ENCODE measurements around the gene FAM168A. TPM values are rescaled to one million over a fixed set of nuclear protein-coding genes. Genes with fewer than 3 reads are reported as not detected.

FAM168A gene
- total RNA-seq, 1 experiment from 2014 or later, result 30.4 TPM

GRCh38 chr11:73538381-73538872 lies 59.5 kb downstream of the FAM168A start:
- no peaks in the 10 kb centered on the region for H3K9me3 Mint-ChIP-seq (ENCODE audit: low read depth, unreplicated experiment)
- intact Hi-C loops (cut with micrococcal nuclease; ENCODE audit: unreplicated experiment), result no loop called here
- no peaks in the 10 kb centered on the region for H3K27me3 Mint-ChIP-seq (ENCODE audit: unreplicated experiment)
- H3K4me3 Mint-ChIP-seq (ENCODE audit: low read depth, unreplicated experiment), result no peak overlapping the region
- H3K27ac Mint-ChIP-seq (ENCODE audit: unreplicated experiment), result no peak overlapping the region
- no peaks in the 10 kb centered on the region for H3K4me1 Mint-ChIP-seq (ENCODE audit: low read depth, unreplicated experiment)
- DNase-seq, result no peak
- no TSS peak for BruUV-seq (replicated peaks)
- no peaks in the 10 kb centered on the region for H3K36me3 Mint-ChIP-seq (ENCODE audit: insufficient read depth, unreplicated experiment)
- CTCF ChIA-PET, result interaction anchor here (1.5 kb wide), 1 partner anchor 9 kb away, joined by 4 read pairs; no protein-coding TSS in a partner anchor
- TF ChIP-seq CTCF (IDR thresholded peaks at IDR 0.05; ENCODE audit: unreplicated experiment), result no peak

- Mint-ChIP-seq H3K9me3 (ENCODE audit: low read depth, unreplicated experiment) (no peaks in the 10 kb centered on the region), H3K27ac (ENCODE audit: unreplicated experiment) (no peak overlapping the region), H3K27me3 (ENCODE audit: unreplicated experiment) (no peaks in the 10 kb centered on the region), H3K4me3 (ENCODE audit: low read depth, unreplicated experiment) (no peak overlapping the region), H3K36me3 (ENCODE audit: insufficient read depth, unreplicated experiment) (no peaks in the 10 kb centered on the region), H3K4me1 (ENCODE audit: low read depth, unreplicated experiment) (no peaks in the 10 kb centered on the region)
- no TSS peak for BruUV-seq (replicated peaks)
- no peak for TF ChIP-seq CTCF (IDR thresholded peaks at IDR 0.05; ENCODE audit: unreplicated experiment)
- intact Hi-C loops (cut with micrococcal nuclease; ENCODE audit: unreplicated experiment), result no loop called here
- DNase-seq, result no peak
- CTCF ChIA-PET, result interaction anchor here (1.5 kb wide), 1 partner anchor 9 kb away, joined by 4 read pairs; no protein-coding TSS in a partner anchor
Observed at GRCh38 chr11:73537969-73538368, 59.9 kb downstream of the FAM168A start.

GRCh38 chr11:73536961-73537360 lies 61.0 kb downstream of the FAM168A start:
- H3K27me3 Mint-ChIP-seq (ENCODE audit: unreplicated experiment), result no peaks in the 10 kb centered on the region
- H3K4me1 Mint-ChIP-seq (ENCODE audit: low read depth, unreplicated experiment), result no peaks in the 10 kb centered on the region
- DNase-seq, result no peak
- CTCF ChIA-PET, result no interaction called here
- H3K9me3 Mint-ChIP-seq (ENCODE audit: low read depth, unreplicated experiment), result no peaks in the 10 kb centered on the region
- H3K27ac Mint-ChIP-seq (ENCODE audit: unreplicated experiment), result no peak overlapping the region
- no peak for TF ChIP-seq CTCF (IDR thresholded peaks at IDR 0.05; ENCODE audit: unreplicated experiment)
- no peak overlapping the region for H3K4me3 Mint-ChIP-seq (ENCODE audit: low read depth, unreplicated experiment)
- H3K36me3 Mint-ChIP-seq (ENCODE audit: insufficient read depth, unreplicated experiment), result no peaks in the 10 kb centered on the region
- no TSS peak for BruUV-seq (replicated peaks)
- intact Hi-C loops (cut with micrococcal nuclease; ENCODE audit: unreplicated experiment), result no loop called here

GRCh38 chr11:73532310-73532709 lies 65.6 kb downstream of the FAM168A start:
- Mint-ChIP-seq H3K4me3 (ENCODE audit: low read depth, unreplicated experiment) (no peak overlapping the region), H3K4me1 (ENCODE audit: low read depth, unreplicated experiment) (peaks cover 24% of the 10 kb centered on the region), H3K27ac (ENCODE audit: unreplicated experiment) (no peak overlapping the region), H3K36me3 (ENCODE audit: insufficient read depth, unreplicated experiment) (no peaks in the 10 kb centered on the region), H3K9me3 (ENCODE audit: low read depth, unreplicated experiment) (no peaks in the 10 kb centered on the region), H3K27me3 (ENCODE audit: unreplicated experiment) (no peaks in the 10 kb centered on the region)
- DNase-seq, result no peak
- BruUV-seq (replicated peaks), result no TSS peak
- intact Hi-C loops (cut with micrococcal nuclease; ENCODE audit: unreplicated experiment), result no loop called here
- CTCF ChIA-PET, result interaction anchor here (0.7 to 1.2 kb wide), 2 partner anchors 16 to 240 kb away, joined by 3 to 6 read pairs; no protein-coding TSS in a partner anchor
- no peak for TF ChIP-seq CTCF (IDR thresholded peaks at IDR 0.05; ENCODE audit: unreplicated experiment)

Measured in Calu3 (cell line).